Activated B cell treated with CpG ODN at 0.5 μM for 24 hours (primary cell): ENCODE results near the gene MCF2L. TPM values are rescaled to one million over a fixed set of nuclear protein-coding genes. Genes with fewer than 3 reads are reported as not detected.
"Not testable (repeated sequence)": the region's sequence is repeated elsewhere in the genome, so short reads cannot be mapped to it uniquely, and the experiment has no call there.

Experiments used
- ATAC-seq: fragments of 200-7000 bp; cut with Tn5 transposase; one replicate; pipeline ENCODE4 v1.10.0; 2021; ENCODE audit warnings: low read depth, mild to moderate bottlenecking, moderate library complexity
- CTCF ChIA-PET: fragments of 350-600 bp; sonication (Branson Sonifier 250); formaldehyde crosslinking; loops from one replicate; lab custom pipeline; 2021; ENCODE audit warnings: antibody characterized with exemption; lab: Charles Lee
- POLR2A ChIA-PET: fragments of 350-600 bp; sonication (Branson Sonifier 250); formaldehyde crosslinking; loops from one replicate; lab custom pipeline; 2021; ENCODE audit warnings: antibody characterized with exemption; lab: Charles Lee
- DNase-seq: peaks from one replicate; pipeline ENCODE4 v3.0.0; 2022
- H3K27ac Mint-ChIP-seq: one replicate; pipeline ENCODE4 v1.8.0; 2020; ENCODE audit warnings: mixed read lengths
- H3K27me3 Mint-ChIP-seq: one replicate; pipeline ENCODE4 v1.8.0; 2021; ENCODE audit warnings: mixed read lengths
- H3K36me3 Mint-ChIP-seq: one replicate; pipeline ENCODE4 v1.8.0; 2021; ENCODE audit warnings: low read depth, mixed read lengths
- H3K4me1 Mint-ChIP-seq: one replicate; pipeline ENCODE4 v1.8.0; 2021; ENCODE audit warnings: mixed read lengths
- H3K4me3 Mint-ChIP-seq: one replicate; pipeline ENCODE4 v1.8.0; 2020; ENCODE audit warnings: mild to moderate bottlenecking, mixed read lengths
- H3K9me3 Mint-ChIP-seq: one replicate; pipeline ENCODE4 v1.8.0; 2020; ENCODE audit warnings: mixed read lengths
- intact Hi-C: fragments of 100-400 bp; cut with micrococcal nuclease; formaldehyde crosslinking; loops from one replicate; pipeline ENCODE4 v1.15.1; 2024
- total RNA-seq: library from RNA; stranded (reverse); gene quantifications from 2 replicates; pipeline ENCODE4 v1.2.3, GENCODE V29; 2022
- TF ChIP-seq, protein P1 (sequence below): fragments of 200-600 bp; IDR thresholded peaks from one replicate; pipeline ENCODE4 v1.8.0; 2022; ENCODE audit warnings: antibody characterized with exemption, mild to moderate bottlenecking

Gene MCF2L
- total RNA-seq, 1 donor from 2014 or later, result 3.4 TPM

DNA sequence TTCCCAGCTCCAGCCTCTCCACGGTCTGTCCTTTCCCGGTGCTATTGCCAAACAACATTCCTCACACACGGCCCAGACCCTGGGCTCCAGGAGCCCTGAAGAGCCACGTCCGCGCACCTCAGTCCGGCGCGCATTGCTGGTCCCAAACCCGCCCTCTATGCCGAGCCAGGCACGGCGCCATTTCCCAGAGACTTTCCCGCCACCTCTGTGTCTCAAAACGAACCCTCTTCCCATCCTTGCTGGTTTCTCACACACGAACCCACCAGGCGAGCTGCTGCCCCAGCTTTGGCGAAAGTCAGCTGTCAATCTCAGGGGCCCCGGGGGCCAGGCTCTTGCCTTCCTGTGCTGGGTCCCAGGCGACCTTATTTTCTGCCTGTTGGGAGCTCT is 108.5 kb downstream of the MCF2L start:
- ATAC-seq (no peak), DNase-seq (no peak)
- H3K4me1 Mint-ChIP-seq, result no peaks in the 10 kb centered on the region
- H3K4me3 Mint-ChIP-seq, result no peak overlapping the region
- H3K27me3 Mint-ChIP-seq, result no peaks in the 10 kb centered on the region
- H3K27ac Mint-ChIP-seq, result no peak overlapping the region
- intact Hi-C loops, result no loop called here
- no peaks in the 10 kb centered on the region for H3K9me3 Mint-ChIP-seq
- CTCF ChIA-PET, result no interaction called here
- TF ChIP-seq, protein P1, sequence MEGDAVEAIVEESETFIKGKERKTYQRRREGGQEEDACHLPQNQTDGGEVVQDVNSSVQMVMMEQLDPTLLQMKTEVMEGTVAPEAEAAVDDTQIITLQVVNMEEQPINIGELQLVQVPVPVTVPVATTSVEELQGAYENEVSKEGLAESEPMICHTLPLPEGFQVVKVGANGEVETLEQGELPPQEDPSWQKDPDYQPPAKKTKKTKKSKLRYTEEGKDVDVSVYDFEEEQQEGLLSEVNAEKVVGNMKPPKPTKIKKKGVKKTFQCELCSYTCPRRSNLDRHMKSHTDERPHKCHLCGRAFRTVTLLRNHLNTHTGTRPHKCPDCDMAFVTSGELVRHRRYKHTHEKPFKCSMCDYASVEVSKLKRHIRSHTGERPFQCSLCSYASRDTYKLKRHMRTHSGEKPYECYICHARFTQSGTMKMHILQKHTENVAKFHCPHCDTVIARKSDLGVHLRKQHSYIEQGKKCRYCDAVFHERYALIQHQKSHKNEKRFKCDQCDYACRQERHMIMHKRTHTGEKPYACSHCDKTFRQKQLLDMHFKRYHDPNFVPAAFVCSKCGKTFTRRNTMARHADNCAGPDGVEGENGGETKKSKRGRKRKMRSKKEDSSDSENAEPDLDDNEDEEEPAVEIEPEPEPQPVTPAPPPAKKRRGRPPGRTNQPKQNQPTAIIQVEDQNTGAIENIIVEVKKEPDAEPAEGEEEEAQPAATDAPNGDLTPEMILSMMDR, result no peak
- POLR2A ChIA-PET, result no interaction called here
- H3K36me3 Mint-ChIP-seq, result peaks cover 17% of the 10 kb centered on the region

- H3K9me3 Mint-ChIP-seq, result no peaks in the 10 kb centered on the region
- intact Hi-C loops, result no loop called here
- TF ChIP-seq, protein P1, result no peak
- POLR2A ChIA-PET, result no interaction called here
- no peaks in the 10 kb centered on the region for H3K4me1 Mint-ChIP-seq
- H3K27me3 Mint-ChIP-seq, result no peaks in the 10 kb centered on the region
- ATAC-seq, result no peak
- H3K4me3 Mint-ChIP-seq, result no peak overlapping the region
- CTCF ChIA-PET, result no interaction called here
- no peak for DNase-seq
- peaks cover 15% of the 10 kb centered on the region for H3K36me3 Mint-ChIP-seq
- no peak overlapping the region for H3K27ac Mint-ChIP-seq
These were observed 109.2 kb downstream of the MCF2L start for GRCh38 chr13:113077953-113078901.

DNA sequence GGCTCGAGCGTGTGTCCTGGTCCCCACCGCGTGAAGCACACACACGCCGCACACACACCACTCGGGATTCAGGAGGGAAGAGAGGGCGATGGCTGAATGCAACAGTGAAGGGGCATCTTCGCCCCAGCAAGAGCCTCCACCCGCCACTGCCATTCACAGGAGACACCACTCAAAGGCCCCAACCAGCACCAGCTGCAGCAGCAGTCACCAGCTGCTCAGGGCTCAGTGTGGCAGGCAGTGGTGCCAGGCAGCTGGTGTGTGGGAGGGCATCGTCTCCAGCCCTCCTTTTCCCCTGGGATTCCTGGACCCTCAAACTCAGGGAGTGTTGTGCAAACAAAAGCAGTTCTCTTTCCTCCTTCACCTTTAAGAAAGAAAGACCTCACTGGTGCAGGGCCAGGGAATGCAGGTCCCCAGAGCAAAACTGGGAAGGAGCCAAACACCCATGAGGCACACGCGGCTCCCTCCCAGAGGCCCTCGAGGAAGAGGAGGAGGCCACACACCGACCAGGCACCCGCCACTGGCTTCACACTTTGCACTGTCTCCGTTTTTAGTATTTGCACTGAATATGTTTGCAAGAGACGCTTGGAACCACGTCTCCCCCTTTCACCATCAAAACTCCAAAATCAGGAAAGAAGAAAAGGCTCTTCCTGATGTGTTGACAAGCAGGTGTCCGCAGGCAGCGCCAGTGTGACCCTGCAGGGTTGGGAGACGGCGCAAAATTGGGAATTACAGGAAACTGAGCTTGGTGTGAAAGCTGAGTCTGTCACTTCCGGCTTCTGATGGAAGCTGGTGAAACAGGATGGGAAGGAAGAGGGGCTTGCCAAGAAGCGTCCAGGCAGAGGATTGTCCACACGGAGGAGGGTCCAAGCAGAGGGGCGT is 110.1 kb downstream of the MCF2L start:
- H3K4me3 Mint-ChIP-seq, result no peak overlapping the region
- intact Hi-C loops, result no loop called here
- no peaks in the 10 kb centered on the region for H3K4me1 Mint-ChIP-seq
- POLR2A ChIA-PET, result no interaction called here
- no peaks in the 10 kb centered on the region for H3K9me3 Mint-ChIP-seq
- CTCF ChIA-PET, result no interaction called here
- DNase-seq (no peak), ATAC-seq (no peak)
- no peak overlapping the region for H3K27ac Mint-ChIP-seq
- peaks cover 13% of the 10 kb centered on the region for H3K36me3 Mint-ChIP-seq
- H3K27me3 Mint-ChIP-seq, result no peaks in the 10 kb centered on the region
- TF ChIP-seq, protein P1, result no peak

DNA sequence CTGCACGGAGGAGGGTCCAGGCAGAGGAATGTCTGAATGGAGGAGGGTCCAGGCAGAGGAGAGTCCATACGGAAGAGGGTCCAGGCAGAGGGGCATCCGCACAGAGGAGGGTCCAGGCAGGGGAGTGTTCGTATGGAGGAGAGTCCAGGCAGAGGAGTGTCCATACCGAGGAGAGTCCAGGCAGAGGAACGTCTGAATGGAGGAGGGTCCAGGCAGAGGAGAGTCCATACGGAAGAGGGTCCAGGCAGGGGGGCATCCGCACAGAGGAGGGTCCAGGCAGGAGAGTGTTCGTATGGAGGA is 110.7 kb downstream of the MCF2L start:
- intact Hi-C loops, H3K9me3 Mint-ChIP-seq, DNase-seq, CTCF ChIA-PET, H3K4me3 Mint-ChIP-seq, POLR2A ChIA-PET, H3K27me3 Mint-ChIP-seq, H3K4me1 Mint-ChIP-seq, ATAC-seq, H3K27ac Mint-ChIP-seq: not testable (repeated sequence)
- peaks cover 12% of the 10 kb centered on the region for H3K36me3 Mint-ChIP-seq

- intact Hi-C loops, result no loop called here
- Mint-ChIP-seq H3K27me3 (no peaks in the 10 kb centered on the region), H3K27ac (no peak overlapping the region), H3K4me3 (no peak overlapping the region), H3K4me1 (no peaks in the 10 kb centered on the region), H3K36me3 (peaks cover 10% of the 10 kb centered on the region), H3K9me3 (no peaks in the 10 kb centered on the region)
- ATAC-seq (no peak), DNase-seq (no peak)
- TF ChIP-seq, protein P1, result no peak
- POLR2A ChIA-PET, result no interaction called here
- CTCF ChIA-PET, result no interaction called here
These were observed 111.4 kb downstream of the MCF2L start for GRCh38 chr13:113080361-113080831.
